ENCODE measurements around the gene AUP1. TPM values are rescaled to one million over a fixed set of nuclear protein-coding genes. Genes with fewer than 3 reads are reported as not detected.

AUP1 gene
- polyA plus RNA-seq, 6 donors from 2014 or later, result 83.3 to 155 (median 99.9) TPM

- peaks cover 12 to 26% of the 10 kb centered on the region in 2 donors for H3K36me3 Mint-ChIP-seq
- ATAC-seq (ENCODE audit: low read depth in 2 of 2), result no peak
- peak overlapping the region; percentile 63 to 88 (median 81) for H3K4me3 Mint-ChIP-seq
- peaks cover 47 to 79% (median 69%) of the 10 kb centered on the region in 3 donors for H3K4me1 Mint-ChIP-seq
- peaks cover 56 to 82% (median 63%) of the 10 kb centered on the region in 3 donors for H3K27me3 Mint-ChIP-seq
- peak overlapping the region in 1 of 6 donors; percentile 39 for H3K27ac Mint-ChIP-seq
- no peak for DNase-seq
- H3K9me3 Mint-ChIP-seq, result no peaks in the 10 kb centered on the region
Measured at GRCh38 chr2:74502147-74502719, 27.3 kb downstream of the AUP1 start.

GRCh38 chr2:74501335-74502071 lies 28.0 kb downstream of the AUP1 start:
- DNase-seq (no peak), ATAC-seq (ENCODE audit: low read depth in 2 of 2) (no peak)
- peaks cover 12 to 23% of the 10 kb centered on the region in 2 donors for H3K36me3 Mint-ChIP-seq
- peak overlapping the region in 2 of 6 donors; percentile 34 to 77 for H3K27ac Mint-ChIP-seq
- H3K4me1 Mint-ChIP-seq, result peaks cover 39 to 72% (median 63%) of the 10 kb centered on the region in 3 donors
- H3K4me3 Mint-ChIP-seq, result peak overlapping the region in 7 of 8 donors; percentile 15 to 82 (median 81)
- no peaks in the 10 kb centered on the region for H3K9me3 Mint-ChIP-seq
- peaks cover 56 to 82% (median 63%) of the 10 kb centered on the region in 3 donors for H3K27me3 Mint-ChIP-seq

- ATAC-seq (ENCODE audit: low read depth in 2 of 2) (no peak), DNase-seq (no peak)
- Mint-ChIP-seq H3K36me3 (peaks cover 12 to 16% of the 10 kb centered on the region in 2 donors), H3K9me3 (no peaks in the 10 kb centered on the region), H3K27ac (no peak overlapping the region), H3K27me3 (peaks cover 56 to 82% (median 63%) of the 10 kb centered on the region in 3 donors), H3K4me3 (peak overlapping the region in 4 of 8 donors; percentile 12 to 55 (median 16)), H3K4me1 (peaks cover 37 to 70% (median 62%) of the 10 kb centered on the region in 3 donors)
Measured at GRCh38 chr2:74500578-74500946, 28.9 kb downstream of the AUP1 start.

GRCh38 chr2:74499940-74500577 lies 29.4 kb downstream of the AUP1 start:
- Mint-ChIP-seq H3K4me3 (peak overlapping the region in 6 of 8 donors; percentile 12 to 71 (median 54)), H3K9me3 (no peaks in the 10 kb centered on the region), H3K27me3 (peaks cover 53 to 78% (median 61%) of the 10 kb centered on the region in 3 donors), H3K4me1 (peaks cover 37 to 67% (median 61%) of the 10 kb centered on the region in 3 donors), H3K36me3 (peaks cover 9 to 11% of the 10 kb centered on the region in 2 donors), H3K27ac (no peak overlapping the region)
- ATAC-seq (ENCODE audit: low read depth in 2 of 2), result no peak
- no peak for DNase-seq

GRCh38 chr2:74499267-74499939 lies 30.1 kb downstream of the AUP1 start, which contains the start of gene LBX2:
Gene LBX2 (minus strand): TSS chr2:74499603. CDS start chr2:74499537, 66 bp downstream.
- H3K4me3 Mint-ChIP-seq, result peak within 1 kb of the TSS; percentile 71 to 94 (median 86)
- H3K9me3 Mint-ChIP-seq, result no peaks in the 10 kb centered on the region
- H3K4me1 Mint-ChIP-seq, result peaks cover 31 to 62% (median 54%) of the 10 kb centered on the region in 3 donors
- H3K27me3 Mint-ChIP-seq, result peaks cover 47 to 72% (median 55%) of the 10 kb centered on the region in 3 donors
- H3K36me3 Mint-ChIP-seq, result peaks cover 3 to 5% of the 10 kb centered on the region in 2 donors
- ATAC-seq (ENCODE audit: low read depth in 2 of 2) (peak; percentile 32 to 35), DNase-seq (no peak)
- H3K27ac Mint-ChIP-seq, result peak within 1 kb of the TSS in 3 of 6 donors; percentile 4 to 71 (median 58)

GRCh38 chr2:74498500-74499266 lies 30.8 kb downstream of the AUP1 start:
- H3K27me3 Mint-ChIP-seq, result peaks cover 41 to 65% (median 48%) of the 10 kb centered on the region in 3 donors
- H3K27ac Mint-ChIP-seq, result peak overlapping the region in 3 of 6 donors; percentile 4 to 71 (median 58)

GRCh38 chr2:74497777-74498499 lies 31.6 kb downstream of the AUP1 start:
- no peak for ATAC-seq (ENCODE audit: low read depth in 2 of 2)
- H3K27ac Mint-ChIP-seq, result peak overlapping the region in 1 of 6 donors; percentile 4
- peak overlapping the region; percentile 71 to 94 (median 86) for H3K4me3 Mint-ChIP-seq
- H3K27me3 Mint-ChIP-seq, result peaks cover 38 to 57% (median 48%) of the 10 kb centered on the region in 3 donors
- peaks cover 24 to 48% (median 40%) of the 10 kb centered on the region in 3 donors for H3K4me1 Mint-ChIP-seq
- DNase-seq, result no peak
- peaks cover 10 to 13% of the 10 kb centered on the region in 2 donors for H3K36me3 Mint-ChIP-seq
- no peaks in the 10 kb centered on the region for H3K9me3 Mint-ChIP-seq

More at GRCh38 chr2:74498500-74499266, 30.8 kb downstream of the AUP1 start:
- Mint-ChIP-seq H3K9me3 (no peaks in the 10 kb centered on the region), H3K4me1 (peaks cover 24 to 55% (median 47%) of the 10 kb centered on the region in 3 donors), H3K4me3 (peak overlapping the region; percentile 71 to 94 (median 86)), H3K36me3 (peaks cover 6 to 7% of the 10 kb centered on the region in 2 donors)
- peak; percentile 14 for DNase-seq
- ATAC-seq (ENCODE audit: low read depth in 2 of 2), result peak; percentile 22 to 26

- Mint-ChIP-seq H3K27me3 (peaks cover 38 to 50% (median 46%) of the 10 kb centered on the region in 3 donors), H3K36me3 (peaks cover 13 to 19% of the 10 kb centered on the region in 2 donors), H3K27ac (no peak overlapping the region), H3K4me1 (peaks cover 22 to 40% (median 33%) of the 10 kb centered on the region in 3 donors), H3K9me3 (no peaks in the 10 kb centered on the region), H3K4me3 (peak overlapping the region; percentile 47 to 94 (median 82))
- no peak for ATAC-seq (ENCODE audit: low read depth in 2 of 2)
- no peak for DNase-seq
Measured at GRCh38 chr2:74496997-74497776, 32.3 kb downstream of the AUP1 start.

GRCh38 chr2:74495440-74495839 lies 34.1 kb downstream of the AUP1 start:
- no peaks in the 10 kb centered on the region for H3K9me3 Mint-ChIP-seq
- peaks cover 21 to 30% (median 25%) of the 10 kb centered on the region in 3 donors for H3K4me1 Mint-ChIP-seq
- ATAC-seq (ENCODE audit: low read depth in 2 of 2), result no peak
- peaks cover 14 to 32% of the 10 kb centered on the region in 2 donors for H3K36me3 Mint-ChIP-seq
- DNase-seq, result no peak
- H3K4me3 Mint-ChIP-seq, result no peak overlapping the region
- peaks cover 21 to 32% (median 29%) of the 10 kb centered on the region in 3 donors for H3K27me3 Mint-ChIP-seq
- H3K27ac Mint-ChIP-seq, result no peak overlapping the region

GRCh38 chr2:74493546-74493945 lies 36.0 kb downstream of the AUP1 start:
- ATAC-seq (ENCODE audit: low read depth in 2 of 2), result no peak
- Mint-ChIP-seq H3K36me3 (peaks cover 14 to 43% of the 10 kb centered on the region in 2 donors), H3K9me3 (no peaks in the 10 kb centered on the region), H3K4me1 (peaks cover 11 to 24% (median 21%) of the 10 kb centered on the region in 3 donors), H3K4me3 (no peak overlapping the region), H3K27me3 (peaks cover 5 to 13% (median 12%) of the 10 kb centered on the region in 3 donors), H3K27ac (no peak overlapping the region)
- no peak for DNase-seq
